NCI-H146 (cell line): ENCODE data around the gene CCNQ.
"Not testable (repeated sequence)": the region's sequence is repeated elsewhere in the genome, so short reads cannot be mapped to it uniquely, and the experiment has no call there.

Experiments
- DNase-seq: peaks from one replicate; lab custom pipeline; 2025; lab: John Stamatoyannopoulos, UW

The CCNQ gene

DNA sequence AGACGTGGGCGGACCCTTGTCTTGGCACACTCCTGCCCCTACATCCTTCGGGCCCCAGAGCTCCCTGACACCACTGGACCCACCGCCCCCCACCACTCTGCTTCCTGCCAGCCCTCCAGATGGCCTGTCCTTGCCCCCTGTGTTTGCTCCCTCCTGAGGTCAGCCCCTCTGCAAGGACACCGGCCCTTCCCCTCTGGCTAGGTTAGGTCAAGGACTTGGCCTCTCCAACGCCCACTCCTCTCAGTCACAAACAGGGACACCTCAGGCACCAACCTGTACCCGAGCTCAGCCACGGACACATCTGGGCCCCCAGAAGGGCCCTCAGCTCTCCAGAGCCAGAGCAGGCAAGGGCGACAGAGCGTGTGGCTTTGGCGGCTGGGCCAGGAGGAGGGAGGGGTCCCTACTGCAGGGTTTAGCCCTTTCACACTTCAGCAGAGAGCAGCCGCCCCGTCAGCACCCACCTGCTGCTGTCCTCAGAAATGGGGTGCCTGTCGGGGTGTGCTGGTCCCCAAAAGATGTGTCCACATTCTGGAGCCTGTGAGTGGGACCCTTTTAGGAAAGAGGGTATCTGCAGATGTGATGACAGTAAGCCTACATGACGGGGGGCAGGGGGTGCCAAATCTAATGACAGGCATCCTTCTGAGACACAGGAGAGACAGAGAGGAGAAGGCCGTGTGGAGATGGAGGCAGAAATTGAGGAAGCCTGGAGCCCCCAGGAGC lies 24.5 kb upstream of the CCNQ start:
- DNase-seq = no peak

DNA sequence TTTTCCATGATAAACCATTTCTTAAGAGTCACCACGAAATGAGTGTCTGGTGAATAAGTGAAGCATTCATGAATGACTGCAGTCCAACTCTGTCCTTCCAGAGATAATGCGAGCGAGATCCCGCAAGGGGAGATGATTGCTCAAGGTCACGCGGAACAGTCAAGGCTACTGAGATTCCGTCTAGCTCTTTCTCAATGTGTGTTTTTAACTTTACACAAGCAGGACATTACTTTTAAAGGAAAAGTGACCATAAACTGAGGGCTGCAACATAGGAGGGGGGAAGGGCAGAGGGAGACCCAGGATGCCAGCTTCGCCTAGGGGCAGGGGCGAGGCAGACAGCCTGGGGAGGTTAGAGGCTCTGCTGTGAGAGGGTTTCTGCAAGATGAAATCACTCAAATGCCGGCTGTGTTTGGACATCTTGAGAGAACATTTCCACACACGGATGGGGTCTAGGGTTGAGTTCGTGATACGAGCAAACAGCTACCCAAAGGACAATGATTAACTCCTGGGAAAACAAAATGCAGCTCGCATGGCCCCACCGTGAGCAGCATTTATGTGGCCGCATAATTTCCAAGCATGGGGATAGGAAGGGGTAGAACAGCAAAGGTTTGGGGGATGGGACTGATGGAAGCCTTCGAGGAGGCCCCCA lies 23.8 kb upstream of the CCNQ start:
- DNase-seq = no peak

DNA sequence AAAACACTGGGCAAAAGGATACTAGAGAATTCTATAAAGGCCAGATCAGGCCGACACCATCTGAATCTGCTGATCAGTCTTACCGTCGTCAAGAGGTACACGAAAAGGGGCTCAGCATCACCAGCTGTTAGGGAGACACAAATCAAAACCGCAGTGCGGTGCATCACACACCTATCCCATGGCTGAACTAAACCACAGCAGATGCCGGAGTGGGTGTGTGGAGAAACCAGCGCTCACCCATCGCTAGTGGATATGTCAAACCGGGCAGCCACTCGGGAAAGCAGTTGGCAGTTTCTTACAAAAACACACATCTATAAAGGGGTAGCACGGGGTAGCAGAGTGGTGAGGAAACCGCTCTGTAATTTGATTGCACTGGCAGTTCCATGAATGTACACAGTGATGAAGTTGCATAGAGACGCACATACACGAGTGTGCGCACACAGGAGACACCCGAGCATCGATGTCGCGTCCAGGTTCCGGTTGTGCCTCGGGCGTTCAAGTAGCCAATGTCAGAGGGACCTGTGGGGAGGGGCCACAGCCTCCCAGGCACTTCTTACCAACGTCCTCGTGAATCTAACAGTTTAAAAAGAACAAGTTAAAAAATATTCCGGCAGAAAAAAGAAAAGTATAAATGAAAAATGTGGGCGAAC lies 23.1 kb upstream of the CCNQ start:
- DNase-seq = no peak

DNA sequence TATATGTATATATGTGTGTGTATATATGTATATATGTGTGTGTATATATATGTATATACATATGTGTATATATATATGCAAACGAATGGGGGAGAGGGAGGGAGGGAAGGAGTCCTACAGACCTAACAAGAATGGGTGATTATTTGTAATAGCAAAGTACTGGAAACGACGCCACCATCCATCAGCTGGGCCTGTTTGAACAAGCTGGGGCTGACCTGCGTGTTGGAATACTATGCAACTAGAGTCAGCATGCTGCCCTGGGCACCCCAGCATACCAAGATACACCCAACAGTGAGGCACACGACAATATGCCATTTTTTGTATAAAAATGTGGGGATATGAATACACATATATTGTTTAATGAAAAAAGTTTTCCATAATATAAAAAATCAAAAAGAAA lies 21.6 kb upstream of the CCNQ start:
- DNase-seq = no peak

DNA sequence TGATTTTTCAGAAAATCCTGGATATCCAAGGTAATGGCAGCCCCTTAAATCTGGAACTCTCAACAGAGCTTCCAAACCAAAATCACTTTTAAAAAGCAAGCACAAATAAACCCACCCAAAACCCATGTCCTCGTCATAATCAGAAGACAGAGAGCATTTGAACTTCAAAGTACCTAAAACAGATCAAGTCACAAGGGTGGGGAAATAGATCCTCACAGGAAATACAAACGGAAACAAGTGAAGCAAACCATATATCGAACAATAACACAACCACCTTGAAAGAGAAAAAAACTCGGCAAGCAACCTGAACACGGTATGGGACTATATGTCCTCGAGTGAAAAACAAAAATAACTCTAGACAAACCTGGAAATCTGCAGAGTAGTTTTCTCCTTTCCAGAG lies 15.9 kb upstream of the CCNQ start:
- DNase-seq = no peak

DNA sequence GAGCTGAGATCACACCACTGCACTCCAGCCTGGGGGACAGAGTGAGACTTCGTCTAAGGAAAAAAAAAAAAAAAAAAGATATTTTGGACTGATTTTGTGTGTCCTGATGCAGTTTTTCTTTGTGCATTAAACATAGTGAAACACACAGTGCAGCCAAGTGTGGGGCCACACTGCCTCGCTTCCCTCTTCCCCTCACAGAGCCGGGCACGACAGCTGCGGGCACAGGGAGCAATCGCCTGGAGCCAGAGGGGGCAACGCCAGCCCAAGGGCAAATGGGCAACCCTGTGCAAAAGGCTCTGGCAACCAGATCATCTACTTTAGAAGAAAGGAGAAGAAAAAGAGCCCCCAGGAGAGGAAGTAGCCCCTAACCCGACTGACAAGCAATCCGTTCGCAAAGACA lies 13.5 kb upstream of the CCNQ start:
- DNase-seq = no peak

DNA sequence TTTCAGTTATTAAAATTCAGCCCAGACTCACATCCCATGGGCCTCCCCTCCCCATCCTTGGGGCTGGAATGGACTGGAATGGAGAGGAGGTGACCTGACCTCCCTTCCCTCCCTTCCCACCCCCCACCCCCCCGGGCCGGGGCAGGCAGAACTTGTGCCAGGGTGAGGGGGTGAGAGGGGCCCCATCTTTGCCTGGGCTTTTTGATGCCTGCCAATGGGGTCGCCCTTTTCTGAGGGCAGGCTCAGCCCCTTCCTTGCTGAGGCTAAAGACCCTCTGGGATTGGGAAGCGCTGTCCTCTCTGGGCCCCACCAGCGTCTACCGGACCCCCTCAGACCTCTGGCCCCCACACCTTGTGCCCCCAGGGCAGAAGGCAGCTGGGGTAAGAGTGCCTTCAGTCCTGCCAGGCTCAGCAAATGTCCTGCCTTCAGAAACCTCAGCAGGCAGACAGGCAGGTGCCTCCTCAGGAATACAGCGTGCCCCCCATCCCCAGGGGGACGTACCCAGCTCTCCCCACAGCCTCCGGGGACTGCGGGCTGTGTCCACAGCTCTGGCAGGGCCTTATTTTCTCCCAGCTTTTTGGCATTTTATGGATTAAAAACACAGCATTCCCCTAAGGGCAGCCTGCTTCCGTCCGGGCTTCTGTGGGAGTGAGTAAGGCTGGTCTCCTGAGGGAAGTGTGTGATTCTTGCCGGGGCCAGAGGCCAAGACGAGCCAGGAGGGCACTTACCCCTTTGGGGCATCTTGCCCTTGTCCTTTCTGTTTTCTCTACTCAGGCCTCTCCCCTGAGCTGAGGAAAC lies 12.6 kb upstream of the CCNQ start:
- no peak for DNase-seq

DNA sequence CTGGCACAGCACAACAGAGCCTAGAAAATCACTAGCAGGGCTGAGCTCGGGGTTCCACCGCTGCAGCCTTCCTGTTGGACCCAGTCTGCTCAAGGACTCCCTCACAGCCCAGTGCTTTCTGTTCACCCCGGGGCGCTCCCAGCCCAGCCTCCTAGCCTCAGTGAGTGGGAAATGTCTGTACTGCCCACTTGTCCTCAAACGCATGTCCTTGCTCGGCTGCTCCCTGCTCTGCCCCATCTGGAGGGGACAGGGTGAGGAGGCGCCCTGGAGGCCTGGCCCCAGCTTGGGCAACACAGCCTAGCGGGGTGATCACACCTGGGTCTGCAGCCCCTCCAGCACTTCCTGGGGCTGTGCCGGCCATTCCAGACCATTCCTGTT lies 11.9 kb upstream of the CCNQ start:
- no peak for DNase-seq

DNA sequence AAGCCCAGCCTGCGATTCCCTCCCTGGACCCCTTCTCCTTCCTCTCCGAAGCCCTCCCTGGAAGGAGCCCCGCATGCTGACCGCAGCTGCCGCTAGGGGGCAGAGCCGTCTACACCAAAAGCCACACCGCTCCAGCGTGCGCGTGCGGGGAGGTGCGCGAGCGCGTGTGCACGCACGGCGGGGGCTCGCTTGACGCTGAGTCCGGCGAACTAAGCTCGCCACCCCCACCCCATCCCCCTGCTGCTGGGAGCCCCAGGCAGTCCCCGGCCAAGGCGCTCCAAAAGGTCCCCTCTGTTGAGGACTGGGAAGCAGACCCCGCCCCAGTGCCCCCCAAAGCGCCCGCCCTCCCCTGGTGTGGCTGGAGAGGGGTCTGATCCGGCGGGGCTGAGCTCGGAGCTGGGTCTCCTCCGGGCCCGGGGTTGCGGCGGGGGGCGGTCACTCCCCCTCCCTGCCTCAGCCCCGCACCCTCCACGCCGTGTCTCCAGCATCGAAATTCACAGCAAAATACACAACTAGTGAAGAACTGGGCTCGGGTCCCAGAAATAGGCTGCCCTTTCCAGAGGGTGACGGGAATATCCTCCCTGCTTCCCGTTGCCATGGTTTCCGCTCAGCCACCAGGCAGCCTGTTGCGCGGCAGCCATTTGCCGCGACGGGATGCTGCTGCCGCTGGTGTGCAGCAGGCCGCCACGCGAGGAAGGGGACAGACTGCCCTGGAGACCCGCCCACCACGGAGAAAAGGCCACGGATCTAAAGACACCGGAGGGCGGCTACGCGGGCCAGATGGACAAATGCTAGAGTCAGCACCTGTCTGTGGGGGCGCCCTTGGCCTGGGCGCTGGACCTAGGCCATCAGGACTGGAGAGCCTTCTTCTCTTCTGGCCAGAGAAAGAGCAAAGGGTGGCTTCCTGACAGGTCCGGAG lies 11.2 kb upstream of the CCNQ start:
- DNase-seq = peak; percentile 66

DNA sequence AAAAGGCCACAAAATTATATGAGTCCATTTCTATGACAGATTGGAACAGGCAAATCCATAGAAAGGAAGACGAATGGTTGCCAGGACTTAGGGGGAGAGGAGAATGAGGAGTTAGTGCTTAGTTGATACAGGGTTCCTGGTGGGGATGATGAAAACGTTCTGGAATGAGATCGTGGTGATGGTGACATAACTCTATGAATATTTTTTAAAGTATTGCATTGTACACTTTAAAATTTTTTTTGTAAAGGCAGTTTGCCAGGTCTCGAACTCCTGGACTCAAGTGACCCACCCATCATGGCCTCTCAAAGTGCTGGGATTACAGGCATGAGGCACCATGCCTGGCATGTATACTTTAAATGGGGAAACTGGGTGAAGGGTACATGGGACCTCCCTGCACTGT lies 9.9 kb upstream of the CCNQ start:
- DNase-seq = no peak

DNA sequence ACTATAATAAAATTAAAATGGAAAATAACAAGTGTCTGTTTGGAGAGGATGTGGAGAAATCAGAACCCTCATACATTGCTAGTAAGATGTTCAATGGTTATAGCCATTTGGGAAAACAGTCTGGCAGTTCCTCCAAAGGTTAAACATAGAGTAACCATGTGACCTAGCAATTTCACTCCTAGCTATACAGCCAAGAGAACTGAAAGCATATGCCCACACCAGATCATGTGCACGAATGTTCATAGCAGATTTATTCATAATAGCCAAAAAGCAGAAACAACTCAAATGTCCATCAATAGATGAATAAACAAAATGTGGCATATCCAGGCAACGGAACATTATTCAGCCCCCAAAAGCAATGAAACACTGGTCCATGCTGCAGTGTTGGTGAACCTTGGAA lies 9.4 kb upstream of the CCNQ start:
- DNase-seq = no peak

DNA sequence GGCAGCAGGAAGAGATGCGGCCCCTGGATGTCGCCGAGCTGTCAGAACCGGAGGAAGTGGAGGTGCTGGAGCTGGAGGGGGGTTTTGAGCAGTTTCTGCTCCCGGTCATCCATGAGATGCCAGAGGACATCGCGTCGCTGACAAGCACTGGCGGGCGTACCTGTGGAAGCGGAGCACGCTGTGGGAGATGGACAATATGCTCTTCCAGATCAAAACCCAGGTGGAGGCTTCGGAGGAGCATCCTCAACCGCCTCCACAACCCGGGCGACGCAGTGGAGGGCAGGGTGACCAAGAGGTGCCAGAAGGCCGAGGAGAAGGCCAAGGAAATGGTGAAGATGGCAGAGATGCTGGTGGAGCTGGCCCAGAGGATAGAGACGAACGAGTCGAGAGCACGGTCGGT lies 7.6 kb upstream of the CCNQ start:
- no peak for DNase-seq

DNA sequence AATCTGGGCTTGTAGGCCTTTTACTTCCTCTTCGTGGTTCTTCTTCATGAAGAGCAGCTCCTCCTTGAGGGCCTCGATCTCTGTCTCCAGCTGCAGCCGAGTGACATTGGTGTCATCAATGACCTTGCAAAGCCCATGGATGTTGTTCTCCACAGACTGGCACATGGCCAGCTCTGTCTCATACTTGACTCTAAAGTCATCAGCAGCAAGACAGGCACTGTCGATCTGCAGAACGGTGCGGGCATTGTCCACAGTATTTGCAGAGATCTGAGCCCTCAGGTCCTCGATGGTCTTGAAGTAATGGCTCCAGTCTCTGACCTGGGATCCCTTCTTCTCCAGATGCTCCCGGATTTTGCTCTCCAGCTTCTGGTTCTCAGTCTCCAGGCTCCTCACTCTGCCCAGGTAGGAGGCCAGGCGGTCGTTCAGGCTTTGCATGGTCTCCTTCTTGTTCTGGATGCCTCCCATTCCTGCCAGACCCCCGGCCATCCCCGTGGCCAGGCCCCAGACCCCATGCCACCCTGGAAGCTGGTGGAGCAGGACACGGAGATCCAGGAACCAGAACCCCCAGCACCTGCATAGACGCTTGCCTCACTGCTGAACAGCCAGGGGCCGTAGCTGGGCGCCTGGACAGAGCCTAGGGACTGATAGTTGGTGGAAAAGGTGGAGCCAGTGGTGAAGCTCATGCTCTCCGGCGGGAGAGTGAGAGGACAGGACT lies 5.9 kb upstream of the CCNQ start:
- not testable (repeated sequence) for DNase-seq

DNA sequence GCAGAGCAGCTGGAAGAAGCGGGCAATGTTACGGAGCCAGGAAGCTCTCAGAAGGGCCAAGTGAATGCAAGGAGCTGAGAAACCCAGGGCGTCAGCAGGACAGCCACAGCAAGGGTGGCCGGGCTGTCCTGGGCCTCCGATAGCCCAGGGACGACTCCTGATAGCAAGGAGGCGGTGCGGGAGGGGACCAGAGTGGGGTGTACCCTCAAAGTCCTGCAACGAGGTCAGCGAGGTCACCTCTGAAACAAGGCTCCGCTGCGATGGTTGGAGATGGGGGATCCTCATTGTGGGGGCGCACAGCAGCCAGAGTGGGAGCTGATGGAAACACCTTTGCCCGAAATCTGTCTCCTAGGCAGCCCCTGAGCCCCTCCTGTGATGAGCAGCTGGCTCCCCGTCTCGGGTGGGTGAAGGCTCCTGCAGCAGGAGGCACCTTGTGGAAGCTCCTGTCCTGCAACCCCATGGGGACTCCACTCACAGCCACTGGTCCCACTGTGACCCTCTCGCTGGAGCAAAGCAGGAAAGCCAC lies 4.3 kb upstream of the CCNQ start:
- no peak for DNase-seq

DNA sequence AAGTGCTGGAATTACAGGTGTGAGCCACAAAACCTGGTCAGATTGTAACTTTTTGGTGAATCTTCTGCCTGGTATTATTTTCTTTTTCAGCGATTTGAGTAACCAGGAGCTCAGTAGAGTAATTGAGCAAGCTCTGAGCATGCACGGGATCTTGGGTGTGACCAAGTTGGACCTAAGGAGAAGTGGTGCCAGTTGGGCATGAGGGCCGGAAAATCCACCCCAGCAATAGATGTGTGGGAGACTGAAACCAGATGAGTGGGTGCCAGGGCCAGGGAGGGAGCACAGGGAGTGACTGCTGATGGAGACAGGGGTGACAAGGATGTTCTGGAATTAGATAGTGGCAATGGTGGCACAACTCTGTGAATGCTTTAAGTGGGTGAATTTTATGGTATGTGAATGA lies 3.7 kb upstream of the CCNQ start:
- no peak for DNase-seq

DNA sequence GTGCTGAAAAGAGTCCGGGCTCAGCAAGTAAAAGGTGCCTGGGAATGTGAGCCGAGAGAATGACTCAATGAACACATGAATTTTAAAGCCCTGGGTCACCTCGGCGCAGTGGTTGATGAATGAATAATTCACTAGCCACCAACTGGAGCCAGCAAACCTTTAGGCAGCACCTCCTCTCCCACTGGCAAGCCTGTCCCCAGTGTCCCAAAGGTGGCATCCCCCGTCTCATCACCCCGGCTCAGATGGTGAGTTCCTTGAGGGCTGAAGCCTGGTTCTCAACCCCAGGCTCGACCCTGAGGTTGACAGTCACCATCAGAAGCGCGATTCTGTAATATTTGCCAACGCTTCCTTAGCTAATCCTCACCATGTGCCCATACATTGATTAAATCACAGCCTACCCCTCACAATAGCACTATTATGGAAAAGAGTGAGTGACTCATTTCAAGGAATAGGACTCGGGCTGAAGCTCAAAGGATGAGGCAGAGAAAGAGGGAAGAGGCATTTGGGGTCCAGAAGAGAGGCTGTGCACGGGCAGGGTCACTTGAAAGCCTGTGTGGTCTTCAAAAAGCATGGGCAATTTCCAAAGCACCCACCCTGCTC lies 2.7 kb upstream of the CCNQ start:
- no peak for DNase-seq

DNA sequence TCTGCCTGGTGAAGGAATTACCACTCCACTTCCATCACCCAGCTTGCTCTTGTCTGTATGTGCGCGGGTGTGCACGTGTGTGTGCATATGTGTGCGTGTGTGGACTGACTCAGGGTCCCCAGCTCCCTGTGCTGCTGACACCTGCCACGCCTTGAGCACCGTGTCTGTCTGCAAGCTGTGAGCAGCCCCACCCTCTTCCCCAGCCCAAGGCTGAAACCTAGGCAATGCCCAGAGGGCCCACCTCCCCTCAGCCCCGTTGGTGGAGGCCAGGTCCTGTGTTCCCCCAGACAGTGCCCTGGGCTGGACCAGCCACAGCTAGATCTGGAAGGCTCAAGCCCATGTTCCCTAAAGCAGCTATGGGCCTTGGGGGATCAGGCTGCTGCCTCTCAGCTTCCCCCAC lies 2.0 kb upstream of the CCNQ start:
- no peak for DNase-seq

DNA sequence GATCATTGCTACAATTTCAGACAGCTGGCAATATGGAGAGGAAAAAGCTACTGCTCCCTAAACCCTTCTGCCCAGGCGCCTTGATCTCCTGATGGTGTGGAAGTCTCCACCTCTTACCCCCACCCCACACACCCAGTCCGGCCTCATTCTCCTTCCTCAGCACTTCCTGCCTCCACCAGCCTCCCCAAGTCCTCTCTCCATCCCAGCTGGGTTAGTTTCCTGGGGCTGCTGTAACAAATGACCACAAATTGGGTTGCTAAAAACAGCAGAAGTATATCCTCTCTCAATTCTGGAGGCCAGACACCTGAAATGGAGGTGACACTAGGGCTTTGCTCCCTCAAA lies 1.1 kb upstream of the CCNQ start:
- DNase-seq = no peak

DNA sequence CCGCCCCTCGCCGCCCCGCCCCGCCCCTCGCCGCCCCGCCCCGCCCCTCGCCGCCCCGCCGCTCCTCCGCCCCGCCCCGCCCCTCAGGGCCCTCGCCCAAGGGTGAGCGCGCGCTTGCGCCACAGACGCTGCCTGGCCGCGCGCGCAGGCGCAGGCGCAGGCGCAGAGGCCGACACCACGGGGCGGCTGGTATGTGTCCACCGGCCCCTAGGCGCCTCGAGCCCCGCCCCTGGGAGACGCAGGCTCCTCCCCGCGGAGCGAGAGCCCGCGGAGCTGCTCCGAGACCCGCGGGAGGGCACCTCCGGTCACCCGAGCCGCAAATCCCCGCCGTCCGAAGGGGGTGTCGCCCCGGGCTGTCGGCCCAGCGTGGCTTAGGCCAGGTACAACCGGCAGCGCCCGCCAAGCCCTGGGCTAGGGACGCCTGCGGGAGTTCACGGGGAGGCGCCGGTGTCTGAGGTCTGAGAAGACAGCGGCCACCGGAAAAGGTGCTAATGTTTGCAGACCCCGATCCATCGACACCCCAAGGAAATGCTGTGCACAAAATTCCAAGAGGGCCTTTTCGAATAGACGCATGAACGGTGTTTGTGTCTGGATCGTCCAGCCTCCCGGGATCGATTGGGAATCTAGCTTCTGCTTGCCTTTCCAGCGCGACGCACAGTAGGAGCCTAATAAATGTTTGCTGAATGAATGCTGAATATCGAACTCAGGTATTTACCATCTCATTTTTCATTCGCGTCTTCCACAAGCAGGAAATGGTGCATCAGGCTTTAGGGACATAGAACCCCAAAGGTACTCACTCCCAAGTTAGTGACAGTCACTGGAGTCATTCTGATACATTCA lies 473 bp upstream of the CCNQ start:
- DNase-seq = peak; percentile 90
